ENCODE data around the gene FARP1.

FARP1 gene

GRCh38 chr13:98436233-98436910 is 293.5 kb downstream of the FARP1 start:
- no peak for DNase-seq

- no peak for DNase-seq
These were observed 295.6 kb downstream of the FARP1 start for GRCh38 chr13:98438246-98439125.

DNA sequence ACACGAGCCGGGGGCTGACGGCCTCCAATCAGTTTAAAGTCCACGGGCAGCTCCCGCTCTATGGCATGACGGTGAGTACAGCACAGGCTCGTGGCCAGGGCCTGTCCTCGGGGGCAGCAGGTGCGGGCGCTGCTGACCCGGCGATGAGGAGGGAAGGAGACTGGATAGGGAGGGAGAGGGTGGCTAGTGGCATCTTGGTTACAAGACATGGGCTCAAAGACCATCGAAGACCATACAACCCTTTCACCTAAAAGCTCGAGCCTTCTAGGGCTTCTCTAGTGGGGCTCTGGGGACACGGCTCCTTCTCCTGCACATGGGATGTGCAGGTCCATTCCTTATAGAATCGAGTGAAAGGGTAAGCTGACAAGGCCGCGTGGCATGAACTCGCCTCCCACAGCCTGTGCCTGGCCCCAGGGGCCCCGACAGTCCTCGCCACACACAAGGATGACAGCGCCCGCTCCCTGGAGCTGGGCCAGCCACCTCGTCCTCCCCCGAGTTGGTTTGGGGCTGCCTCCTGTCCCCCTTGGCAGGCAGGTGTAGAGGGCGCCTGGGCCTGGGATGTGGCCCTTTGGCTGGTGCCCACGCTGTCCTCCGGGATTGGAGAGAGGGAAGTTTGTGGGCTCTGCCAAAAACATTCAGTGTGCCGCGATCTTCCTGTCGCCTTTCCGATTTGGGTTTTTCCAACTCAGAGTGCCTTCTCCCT is 296.4 kb downstream of the FARP1 start:
- DNase-seq = no peak

GRCh38 chr13:98439896-98440295 is 297.0 kb downstream of the FARP1 start:
- no peak for DNase-seq

DNA sequence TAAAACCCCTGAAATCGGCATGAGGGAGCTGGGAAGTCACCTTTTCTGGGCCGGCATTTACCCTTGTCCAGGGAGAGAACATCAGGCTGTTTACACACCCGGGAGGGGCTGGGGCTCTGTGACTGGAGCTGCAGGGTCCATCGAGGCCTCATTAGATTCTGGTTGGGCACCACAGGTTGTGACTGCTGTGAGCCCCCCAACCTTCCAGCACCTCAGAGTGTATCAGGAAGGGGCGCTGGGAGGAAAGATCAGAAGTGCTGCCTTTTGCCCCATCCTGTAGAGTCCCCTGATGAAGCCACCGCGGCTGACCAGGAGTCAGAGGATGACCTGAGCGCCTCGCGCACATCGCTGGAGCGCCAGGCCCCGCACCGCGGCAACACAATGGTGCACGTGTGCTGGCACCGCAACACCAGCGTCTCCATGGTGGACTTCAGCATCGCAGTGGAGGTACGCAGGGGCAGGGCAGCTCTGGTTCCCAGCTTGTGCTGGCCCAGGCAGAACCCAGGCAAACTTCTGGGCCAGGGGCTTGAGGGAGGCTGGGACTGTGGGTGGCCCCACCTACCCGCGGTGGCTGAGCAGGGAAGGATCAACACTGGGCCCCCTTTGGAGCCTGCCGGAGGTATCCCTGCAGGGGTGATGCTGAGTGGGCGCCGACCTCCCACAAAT is 297.6 kb downstream of the FARP1 start:
- DNase-seq = no peak

DNA sequence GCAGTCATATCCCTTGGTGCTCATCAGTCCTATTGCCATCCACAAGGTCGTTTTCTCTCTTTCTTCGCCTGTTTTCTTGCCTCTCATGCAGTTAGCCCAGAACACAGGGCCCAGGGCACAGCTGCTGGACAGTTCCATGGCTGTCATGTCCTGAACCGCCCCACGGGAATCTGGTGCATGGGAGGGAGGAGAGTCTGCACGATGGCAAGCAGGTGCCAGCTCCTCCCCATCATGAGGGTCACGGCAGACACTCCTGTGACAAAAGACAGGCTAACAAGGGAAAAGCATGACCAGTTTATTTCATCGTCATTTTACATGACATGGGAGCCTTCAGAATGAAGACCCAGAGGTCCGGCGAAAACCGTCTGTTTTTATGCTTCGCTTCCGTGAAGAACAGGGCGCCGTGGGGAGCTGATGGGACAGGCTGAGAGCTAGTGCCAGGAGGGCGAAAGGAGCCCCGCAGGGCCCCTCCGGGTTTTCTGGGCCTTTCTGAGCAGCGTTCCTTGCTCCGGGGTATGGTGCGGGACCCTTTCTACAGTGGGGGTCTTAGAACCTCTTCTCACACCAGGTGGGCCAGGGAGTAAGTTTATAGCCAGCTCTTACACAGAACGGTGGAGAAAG is 298.3 kb downstream of the FARP1 start:
- DNase-seq = no peak

DNA sequence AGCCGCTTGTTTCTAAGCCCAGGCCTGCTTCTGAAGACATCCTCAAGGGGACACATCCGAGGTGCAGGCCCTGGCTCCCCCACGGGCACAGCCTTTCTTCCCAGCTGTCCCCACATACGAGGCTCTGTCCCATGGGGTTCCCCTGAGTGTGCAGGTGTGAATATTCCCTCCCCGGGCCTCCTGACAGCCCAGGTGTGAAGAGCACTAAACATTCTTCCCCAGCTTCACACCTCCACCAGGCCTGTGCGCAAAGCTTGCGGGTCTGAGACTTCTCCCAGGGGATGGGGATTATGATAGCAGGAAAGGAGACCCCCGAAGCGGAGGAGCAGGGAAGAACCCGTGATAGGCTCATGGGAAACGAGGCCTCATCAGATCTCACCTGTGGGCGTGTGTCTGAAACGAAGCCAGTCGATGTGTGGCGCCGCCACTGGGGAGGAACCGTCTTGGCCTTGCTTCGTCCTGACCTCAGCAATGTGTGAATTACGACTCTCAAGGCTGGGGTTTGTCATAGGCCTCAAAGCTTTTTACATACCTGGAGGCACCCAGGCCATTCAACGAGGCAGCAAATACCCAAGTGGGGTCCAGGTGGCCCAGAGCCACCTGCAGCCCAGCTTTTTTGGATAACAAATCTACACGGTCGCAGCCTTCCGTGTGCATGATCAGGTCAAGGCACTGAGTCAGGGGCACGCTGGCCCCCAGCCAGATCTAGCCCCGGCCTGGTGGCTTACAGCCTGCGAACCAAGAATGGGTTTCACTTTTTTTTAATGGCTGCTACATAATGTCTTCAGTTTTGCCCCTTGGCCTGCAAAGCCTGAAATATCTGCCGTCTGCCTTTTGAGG is 299.7 kb downstream of the FARP1 start:
- no peak for DNase-seq

- DNase-seq = no peak
These were observed 300.4 kb downstream of the FARP1 start for GRCh38 chr13:98443329-98443728.

DNA sequence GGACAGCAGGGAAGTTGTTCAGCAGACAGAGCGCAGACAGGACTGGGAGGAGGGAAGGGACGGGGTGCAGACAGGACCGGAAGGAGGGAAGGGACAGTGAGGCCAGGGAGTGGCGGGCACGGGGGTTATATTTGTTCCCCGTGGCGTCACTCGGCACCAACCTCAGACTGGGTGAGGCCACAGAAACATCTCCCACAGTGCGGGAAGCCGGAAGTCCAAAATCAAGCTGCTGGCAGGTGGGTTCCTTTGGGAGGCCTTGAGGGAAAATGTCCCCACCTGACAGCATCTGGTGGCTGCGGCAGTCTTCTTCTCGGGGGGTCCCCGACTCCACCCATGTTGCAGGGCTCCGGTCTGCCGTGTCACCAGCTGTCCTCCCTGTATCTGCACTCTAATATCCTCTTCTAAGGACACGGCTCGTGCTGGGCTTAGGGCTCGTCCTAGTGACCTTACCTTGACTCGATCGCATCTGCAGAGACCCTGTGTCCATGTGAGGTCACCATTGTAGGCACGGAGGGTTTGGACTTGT is 301.0 kb downstream of the FARP1 start:
- no peak for DNase-seq

DNA sequence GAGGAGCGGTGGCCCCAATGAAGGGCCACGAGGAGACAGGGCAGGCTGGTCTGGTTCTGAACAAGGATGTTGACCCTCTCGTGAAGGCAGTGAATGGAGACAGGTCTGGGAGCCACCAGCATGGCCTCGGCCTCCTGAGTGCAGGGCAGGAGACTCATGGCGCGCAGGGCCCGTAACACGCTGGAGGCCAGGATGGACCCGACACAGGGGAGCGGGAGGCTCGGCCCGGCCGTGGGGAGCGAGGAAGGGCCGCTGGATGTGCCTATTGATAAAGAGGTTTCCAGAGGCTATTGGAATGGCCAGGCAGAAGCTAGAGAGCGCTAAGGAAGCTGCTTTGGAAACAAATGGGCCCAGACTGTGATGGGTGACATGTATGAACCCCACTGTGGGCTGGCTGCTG is 301.5 kb downstream of the FARP1 start:
- no peak for DNase-seq

GRCh38 chr13:98445340-98446233 is 302.7 kb downstream of the FARP1 start:
- peak; percentile 89 for DNase-seq

- DNase-seq = no peak
These were observed 303.3 kb downstream of the FARP1 start for GRCh38 chr13:98446234-98446621.

- DNase-seq = no peak
These were observed 304.2 kb downstream of the FARP1 start for GRCh38 chr13:98447130-98447529.

DNA sequence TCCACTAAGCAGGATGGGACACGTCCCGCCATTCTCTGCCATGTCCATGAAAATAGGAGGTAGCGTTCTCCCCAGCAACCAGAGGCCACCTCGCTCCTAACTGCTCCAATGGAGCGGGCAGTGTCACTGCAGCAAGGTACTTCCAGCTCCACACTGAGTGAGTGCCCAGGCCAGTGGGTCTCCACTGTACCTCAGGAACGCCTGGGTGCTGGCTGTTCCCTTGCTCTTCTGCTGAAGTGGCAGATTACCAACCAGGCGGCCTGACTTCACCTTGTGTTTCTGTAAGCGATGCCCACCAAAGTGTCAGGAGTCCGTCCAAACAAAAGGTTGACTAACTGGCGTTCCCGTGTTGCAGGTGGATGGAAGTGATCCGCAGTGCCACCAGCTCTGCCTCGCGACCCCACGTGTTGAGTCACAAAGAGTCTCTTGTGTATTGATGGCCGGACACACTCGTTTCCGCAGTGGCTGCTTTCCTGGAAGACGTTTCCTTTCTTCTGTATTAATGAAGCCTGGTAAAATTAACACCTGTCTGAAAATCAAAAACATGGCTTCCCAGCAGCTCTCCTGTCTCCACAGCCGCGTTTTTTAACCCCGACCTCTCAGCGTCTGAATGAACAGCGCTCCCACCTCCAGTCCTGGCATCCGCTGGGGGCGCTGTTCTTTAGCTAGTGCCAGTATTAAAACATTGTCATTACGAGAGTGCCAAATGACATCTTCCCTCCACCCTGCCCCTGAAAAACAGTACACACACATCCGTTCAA is 305.2 kb downstream of the FARP1 start:
- DNase-seq = peak; percentile 46

- DNase-seq = no peak
These were observed 305.7 kb downstream of the FARP1 start for GRCh38 chr13:98448642-98448928.

DNA sequence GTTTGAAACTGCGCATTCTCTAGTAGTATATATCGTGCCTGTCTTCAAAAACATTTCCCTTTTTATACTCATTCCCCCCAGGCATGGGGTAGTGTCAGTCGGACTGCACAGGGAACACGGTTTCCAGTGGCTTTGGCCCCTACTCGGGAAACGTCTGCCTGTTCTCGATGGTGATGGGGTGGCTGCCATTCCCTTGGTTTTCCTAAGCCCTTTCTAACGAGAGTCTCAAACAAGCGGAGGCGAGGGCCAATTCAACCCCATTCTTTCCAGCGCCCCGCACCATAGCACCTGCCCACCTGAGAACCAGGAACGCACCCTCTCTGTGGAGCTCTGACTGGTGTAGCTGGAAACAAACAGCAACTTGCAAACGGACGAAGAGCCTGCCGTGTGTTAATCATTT is 306.4 kb downstream of the FARP1 start:
- no peak for DNase-seq

DNA sequence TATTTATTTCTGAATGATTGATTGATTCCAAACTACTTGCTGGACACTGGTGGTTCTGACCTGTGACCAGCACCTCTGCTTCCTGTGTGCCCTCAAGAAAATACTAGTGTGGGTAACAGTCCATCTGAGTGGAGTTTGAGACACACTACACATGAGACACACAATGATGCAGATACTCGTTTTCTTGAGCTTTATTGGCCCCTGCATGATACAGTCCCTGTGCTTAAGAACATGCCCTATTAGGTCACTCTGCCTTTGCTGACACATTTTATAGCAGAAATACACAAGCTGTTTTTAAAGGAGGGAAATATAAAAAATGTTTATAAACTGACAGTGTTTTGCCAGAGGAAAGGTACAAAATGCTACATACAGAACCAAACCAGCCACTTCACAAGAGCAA is 307.1 kb downstream of the FARP1 start:
- no peak for DNase-seq

- peak; percentile 29 for DNase-seq
These were observed 307.7 kb downstream of the FARP1 start for GRCh38 chr13:98450539-98451111.

GRCh38 chr13:98451676-98452470 is 309.0 kb downstream of the FARP1 start:
- no peak for DNase-seq
